OCI-LY7 (cell line): ENCODE data around the gene RRH.

Source experiments
- EZH2phosphoT487 ChIP-seq: fragments of 200-600 bp; sonication (generic); IDR thresholded peaks from 2 replicates; pipeline ENCODE4 v1.6.1; 2018; ENCODE audit warnings: low read depth, borderline replicate concordance, mild to moderate bottlenecking, mixed run types, antibody characterized with exemption, low read length, moderate library complexity, mixed read lengths
- TF ChIP-seq, protein P1 (sequence below): fragments of 200-600 bp; sonication (generic); conservative IDR thresholded peaks from 2 replicates; pipeline ENCODE4 v1.5.1; 2014; ENCODE audit warnings: mild to moderate bottlenecking, antibody characterized with exemption, low read length, moderate library complexity, mixed read lengths

DNA sequence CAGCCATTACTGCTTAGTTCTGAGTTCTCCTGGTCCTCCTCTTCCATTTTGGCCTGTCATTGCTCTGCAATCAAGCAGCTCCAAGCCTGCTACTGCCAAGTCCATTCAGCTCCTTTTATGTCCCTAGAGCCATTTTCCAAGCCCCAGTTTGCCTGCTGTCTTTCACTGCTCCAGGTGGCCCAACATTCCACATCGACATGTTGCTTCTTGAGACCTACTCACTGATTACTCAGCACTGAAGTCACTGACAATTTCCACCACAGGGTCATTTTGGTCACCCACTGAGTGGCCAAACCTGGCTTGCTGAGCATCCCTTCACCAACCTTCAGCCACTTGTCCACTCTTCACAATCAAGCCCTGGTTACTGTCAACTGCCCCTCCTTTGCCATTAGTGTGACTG, 47.3 kb downstream of the RRH start:
- TF ChIP-seq, protein P1, sequence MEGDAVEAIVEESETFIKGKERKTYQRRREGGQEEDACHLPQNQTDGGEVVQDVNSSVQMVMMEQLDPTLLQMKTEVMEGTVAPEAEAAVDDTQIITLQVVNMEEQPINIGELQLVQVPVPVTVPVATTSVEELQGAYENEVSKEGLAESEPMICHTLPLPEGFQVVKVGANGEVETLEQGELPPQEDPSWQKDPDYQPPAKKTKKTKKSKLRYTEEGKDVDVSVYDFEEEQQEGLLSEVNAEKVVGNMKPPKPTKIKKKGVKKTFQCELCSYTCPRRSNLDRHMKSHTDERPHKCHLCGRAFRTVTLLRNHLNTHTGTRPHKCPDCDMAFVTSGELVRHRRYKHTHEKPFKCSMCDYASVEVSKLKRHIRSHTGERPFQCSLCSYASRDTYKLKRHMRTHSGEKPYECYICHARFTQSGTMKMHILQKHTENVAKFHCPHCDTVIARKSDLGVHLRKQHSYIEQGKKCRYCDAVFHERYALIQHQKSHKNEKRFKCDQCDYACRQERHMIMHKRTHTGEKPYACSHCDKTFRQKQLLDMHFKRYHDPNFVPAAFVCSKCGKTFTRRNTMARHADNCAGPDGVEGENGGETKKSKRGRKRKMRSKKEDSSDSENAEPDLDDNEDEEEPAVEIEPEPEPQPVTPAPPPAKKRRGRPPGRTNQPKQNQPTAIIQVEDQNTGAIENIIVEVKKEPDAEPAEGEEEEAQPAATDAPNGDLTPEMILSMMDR = no peak
- no peak for TF ChIP-seq EZH2phosphoT487
